GM11168 (cell line): ENCODE results near the gene UPK2.

Experiments used
- in situ Hi-C: fragments of 300-500 bp; cut with MboI; formaldehyde crosslinking; loops from one replicate; pipeline ENCODE4 v1.12.0; 2022; ENCODE audit warnings: low sequenced_read_pairs; ENCODE audit not compliant: unreplicated experiment

UPK2 gene

GRCh38 chr11:118916842-118917388 lies 39.2 kb upstream of the UPK2 start:
- in situ Hi-C loops: no loop called here

- in situ Hi-C loops: no loop called here
These were observed 38.5 kb upstream of the UPK2 start for GRCh38 chr11:118917481-118918127.

GRCh38 chr11:118918128-118918685 lies 37.9 kb upstream of the UPK2 start:
- in situ Hi-C loops: no loop called here

GRCh38 chr11:118918686-118919280 lies 37.3 kb upstream of the UPK2 start:
- in situ Hi-C loops: no loop called here

- in situ Hi-C loops: no loop called here
These were observed 34.8 kb upstream of the UPK2 start for GRCh38 chr11:118921121-118921928.

GRCh38 chr11:118921929-118922744 lies 34.0 kb upstream of the UPK2 start:
- in situ Hi-C loops: no loop called here

GRCh38 chr11:118922745-118923627 lies 33.1 kb upstream of the UPK2 start:
- in situ Hi-C loops: no loop called here

GRCh38 chr11:118923721-118924587 lies 32.1 kb upstream of the UPK2 start:
- in situ Hi-C loops: no loop called here

- in situ Hi-C loops: no loop called here
These were observed 31.2 kb upstream of the UPK2 start for GRCh38 chr11:118924591-118925585.

- in situ Hi-C loops: no loop called here
These were observed 28.5 kb upstream of the UPK2 start for GRCh38 chr11:118927554-118928100.

- in situ Hi-C loops: no loop called here
These were observed 27.8 kb upstream of the UPK2 start for GRCh38 chr11:118928101-118928869.

GRCh38 chr11:118928870-118929500 lies 27.1 kb upstream of the UPK2 start:
- in situ Hi-C loops: no loop called here

GRCh38 chr11:118929501-118930093 lies 26.5 kb upstream of the UPK2 start:
- in situ Hi-C loops: no loop called here

- in situ Hi-C loops: no loop called here
These were observed 25.9 kb upstream of the UPK2 start for GRCh38 chr11:118930094-118930712.

- in situ Hi-C loops: no loop called here
These were observed 24.5 kb upstream of the UPK2 start for GRCh38 chr11:118931571-118931970.
